ENCODE results near the gene URM1.

The URM1 gene

GRCh38 chr9:128389395-128390149, 18.4 kb downstream of the URM1 start:
- DNase-seq: no peak

GRCh38 chr9:128390150-128390812, 19.1 kb downstream of the URM1 start:
- no peak for DNase-seq

GRCh38 chr9:128390813-128391711, 19.9 kb downstream of the URM1 start:
- no peak for DNase-seq

GRCh38 chr9:128391956-128392301, 20.8 kb downstream of the URM1 start:
- DNase-seq: no peak

GRCh38 chr9:128392302-128393144, 21.3 kb downstream of the URM1 start:
- DNase-seq: no peak

GRCh38 chr9:128393145-128393775, 22.1 kb downstream of the URM1 start:
- DNase-seq: no peak

- no peak for DNase-seq
These were observed 22.8 kb downstream of the URM1 start for GRCh38 chr9:128393970-128394369.

GRCh38 chr9:128394379-128395168, 23.4 kb downstream of the URM1 start:
- no peak for DNase-seq

GRCh38 chr9:128396970-128397613, 25.9 kb downstream of the URM1 start:
- DNase-seq: no peak

GRCh38 chr9:128397831-128398230, 26.7 kb downstream of the URM1 start:
- no peak for DNase-seq

- no peak for DNase-seq
These were observed 28.7 kb downstream of the URM1 start for GRCh38 chr9:128399861-128400260.

GRCh38 chr9:128404560-128404959, 33.4 kb downstream of the URM1 start:
- DNase-seq: no peak

- no peak for DNase-seq
These were observed 34.1 kb downstream of the URM1 start for GRCh38 chr9:128405077-128405779.

GRCh38 chr9:128405780-128406171, 34.6 kb downstream of the URM1 start:
- DNase-seq: no peak

GRCh38 chr9:128406848-128407391, 35.7 kb downstream of the URM1 start:
- no peak for DNase-seq

GRCh38 chr9:128408963-128409431, 37.8 kb downstream of the URM1 start:
- no peak for DNase-seq

- no peak for DNase-seq
These were observed 38.3 kb downstream of the URM1 start for GRCh38 chr9:128409450-128409849.

GRCh38 chr9:128409978-128410377, 38.8 kb downstream of the URM1 start:
- no peak for DNase-seq

GRCh38 chr9:128411364-128412119, 40.4 kb downstream of the URM1 start:
- no peak for DNase-seq

All from CD4-positive, alpha-beta T cell treated with Interleukin-1 beta for 1 hour (primary cell).